DND-41 (cell line): ENCODE data around the gene ANO2.

ENCODE experiments used
- ATAC-seq: fragments of 200-7000 bp; cut with Tn5 transposase; 3 replicates; pipeline ENCODE4 v1.9.1; 2021; ENCODE audit warnings: low read depth; ENCODE audit not compliant: insufficient read depth
- DNase-seq: peaks from one replicate; pipeline ENCODE4 v3.0.0-alpha.2; 2020
- H2AFZ ChIP-seq: 2 replicates; pipeline ENCODE4 v1.6.0; 2012; ENCODE audit warnings: low read depth, low read length
- H3K27ac ChIP-seq: 2 replicates; pipeline ENCODE4 v1.5.1; 2012; ENCODE audit warnings: low read length, inconsistent platforms
- H3K27me3 ChIP-seq: fragments of 200-600 bp; sonication (generic); 2 replicates; pipeline ENCODE4 v1.6.0; 2012; ENCODE audit warnings: low read length, mild to moderate bottlenecking, inconsistent platforms; ENCODE audit not compliant: insufficient read depth, poor library complexity
- H3K36me3 ChIP-seq: 2 replicates; pipeline ENCODE4 v1.5.1; 2012; ENCODE audit warnings: low read length, inconsistent platforms; ENCODE audit not compliant: insufficient read depth
- H3K4me1 ChIP-seq: 2 replicates; pipeline ENCODE4 v1.5.1; 2012; ENCODE audit warnings: mild to moderate bottlenecking, low read length; ENCODE audit not compliant: insufficient read depth
- H3K4me2 ChIP-seq: 2 replicates; pipeline ENCODE4 v1.6.0; 2012; ENCODE audit warnings: mild to moderate bottlenecking, moderate library complexity, low read length, inconsistent platforms; ENCODE audit not compliant: insufficient read depth
- H3K4me3 ChIP-seq, 2 experiments: fragments of 200-600 bp in 1 of 2; shearing (Covaris generic) in 1 of 2; 2 replicates each; pipeline ENCODE4 v1.5.1; 2012 to 2016; ENCODE audit warnings: inconsistent platforms in 2 of 2, low read length in 2 of 2, mild to moderate bottlenecking in 2 of 2, low read depth in 1 of 2, moderate library complexity in 1 of 2
- H3K79me2 ChIP-seq: 2 replicates; pipeline ENCODE4 v1.6.0; 2012; ENCODE audit warnings: low read length, inconsistent platforms; ENCODE audit not compliant: insufficient read depth
- H3K9ac ChIP-seq: 2 replicates; pipeline ENCODE4 v1.6.0; 2012; ENCODE audit warnings: low read depth, mild to moderate bottlenecking, inconsistent platforms, low read length, moderate library complexity
- H3K9me3 ChIP-seq: 2 replicates; pipeline ENCODE4 v1.5.1; 2012; ENCODE audit warnings: low read length, moderate library complexity, mild to moderate bottlenecking, inconsistent platforms; ENCODE audit not compliant: insufficient read depth, severe bottlenecking
- H4K20me1 ChIP-seq: 2 replicates; pipeline ENCODE4 v1.6.0; 2012; ENCODE audit warnings: low read length; ENCODE audit not compliant: insufficient read depth
- CTCF ChIP-seq: IDR thresholded peaks from 2 replicates; pipeline ENCODE4 v1.5.1; 2012; ENCODE audit warnings: borderline replicate concordance, low read length, moderate library complexity, mild to moderate bottlenecking; ENCODE audit not compliant: poor library complexity, severe bottlenecking; ENCODE audit errors: extremely low read depth
- EZH2 ChIP-seq: IDR thresholded peaks from 3 replicates; pipeline ENCODE4 v1.6.1; 2012; ENCODE audit warnings: borderline replicate concordance, low read depth, mild to moderate bottlenecking, moderate library complexity, low read length, inconsistent platforms; ENCODE audit not compliant: severe bottlenecking

The ANO2 gene

DNA sequence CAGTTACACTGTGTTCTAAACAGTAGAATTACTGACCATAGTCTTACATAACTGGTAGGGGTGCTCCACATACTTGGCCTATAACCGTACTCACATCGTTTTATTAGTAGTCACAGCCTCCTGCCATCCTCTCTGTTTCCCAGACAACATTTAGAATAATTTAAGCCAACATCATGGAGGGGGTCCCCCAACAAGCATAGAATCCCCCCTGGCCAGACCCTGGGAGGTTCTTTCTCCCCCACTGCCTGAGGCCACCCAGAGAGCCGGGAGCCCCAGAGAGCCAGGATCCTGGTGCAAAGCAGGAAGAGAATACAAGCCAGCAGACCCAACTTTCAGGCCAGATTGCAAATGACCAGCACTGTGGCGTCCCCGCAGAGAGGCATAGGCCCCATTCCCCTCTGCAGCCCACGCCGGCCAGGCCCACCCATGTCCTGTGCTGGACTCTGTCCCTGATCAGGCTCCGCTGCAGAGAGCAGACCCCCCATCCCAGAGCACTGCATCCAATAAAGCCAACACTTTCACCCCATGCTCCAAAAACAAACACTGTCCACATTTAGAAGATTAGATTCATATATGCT, 317.9 kb downstream of the ANO2 start:
- TF ChIP-seq EZH2 (no peak), CTCF (no peak)
- ATAC-seq (no peak), DNase-seq (no peak)
- no peak overlapping the region for H2AFZ ChIP-seq
- no peak overlapping the region for H3K4me2 ChIP-seq
- no peak overlapping the region for H3K4me3 ChIP-seq
- no peaks in the 10 kb centered on the region for H3K4me1 ChIP-seq
- no peaks in the 10 kb centered on the region for H3K79me2 ChIP-seq
- peaks cover 6% of the 10 kb centered on the region for H3K27me3 ChIP-seq
- H3K9ac ChIP-seq = no peak overlapping the region
- no peak overlapping the region for H3K27ac ChIP-seq
- H4K20me1 ChIP-seq = peaks cover 5% of the 10 kb centered on the region; the same call in 1 of the 2 replicates
- no peaks in the 10 kb centered on the region for H3K9me3 ChIP-seq
- no peaks in the 10 kb centered on the region for H3K36me3 ChIP-seq

DNA sequence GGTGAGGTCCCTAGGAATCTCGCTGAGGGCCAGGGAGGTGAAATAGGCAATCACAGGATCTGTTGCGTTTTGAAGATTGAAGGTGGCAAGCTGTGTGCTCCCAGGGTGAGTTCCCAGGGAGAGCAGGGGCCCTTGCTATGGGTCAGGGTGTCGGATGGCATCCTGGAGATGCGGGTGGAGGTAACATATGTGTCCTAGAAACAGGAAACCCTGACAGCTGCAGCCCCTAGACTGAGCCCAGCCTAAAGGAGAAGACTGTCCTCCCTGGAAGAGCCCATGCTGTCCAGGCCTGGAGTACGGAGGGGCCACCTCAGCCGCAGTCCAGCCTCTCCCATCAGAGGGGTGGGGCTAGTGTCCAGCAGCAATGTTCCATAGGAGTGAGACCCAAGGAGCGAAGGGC, 318.9 kb downstream of the ANO2 start:
- H3K9ac ChIP-seq = no peak overlapping the region
- no peaks in the 10 kb centered on the region for H3K36me3 ChIP-seq
- no peak overlapping the region for H3K4me3 ChIP-seq
- no peak overlapping the region for H2AFZ ChIP-seq
- H3K27ac ChIP-seq = no peak overlapping the region
- ATAC-seq = no peak
- TF ChIP-seq EZH2 (no peak), CTCF (no peak)
- H3K4me2 ChIP-seq = no peak overlapping the region
- no peak for DNase-seq
- H3K4me1 ChIP-seq = no peaks in the 10 kb centered on the region
- peaks cover 5% of the 10 kb centered on the region for H3K27me3 ChIP-seq
- no peaks in the 10 kb centered on the region for H3K79me2 ChIP-seq
- H4K20me1 ChIP-seq = peaks cover 1% of the 10 kb centered on the region; the same call in 1 of the 2 replicates
- H3K9me3 ChIP-seq = no peaks in the 10 kb centered on the region

DNA sequence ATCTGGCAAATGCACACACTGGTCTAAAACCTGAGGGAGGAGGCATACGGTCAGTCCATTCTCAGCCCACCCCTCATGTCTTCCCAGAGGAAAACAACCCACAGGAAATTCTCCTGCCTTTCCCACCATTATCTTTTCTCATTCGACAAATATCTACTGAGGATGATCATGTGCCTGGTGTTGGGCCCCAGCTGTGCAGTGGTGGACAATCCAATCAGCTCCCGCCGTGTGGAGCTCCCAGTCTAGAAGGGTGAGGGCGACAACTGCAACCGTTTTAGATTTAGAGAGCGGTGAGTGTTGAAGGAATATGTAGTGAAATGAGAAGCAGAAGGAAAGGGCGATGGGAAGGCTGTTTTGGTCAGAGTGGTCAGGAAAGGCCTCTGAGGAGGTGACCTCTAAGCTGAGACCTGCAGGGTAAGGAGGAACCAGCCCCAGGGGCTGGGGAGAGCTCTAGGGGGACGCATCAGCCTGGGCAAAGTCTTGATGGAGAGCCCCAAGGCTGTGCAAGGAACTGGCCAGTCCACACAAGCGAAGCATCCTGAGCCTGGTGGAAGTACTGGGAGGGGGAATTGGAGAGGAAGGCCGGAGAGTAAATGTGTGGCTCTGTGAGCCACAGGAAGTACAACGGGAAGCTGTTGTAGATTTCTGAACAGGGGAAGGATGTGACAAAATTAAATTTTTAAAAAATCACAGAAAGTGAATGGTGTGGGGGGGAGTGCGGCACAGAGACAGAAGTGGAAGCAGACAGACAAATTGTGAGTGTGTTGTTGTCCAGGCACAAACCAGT, 320.4 kb downstream of the ANO2 start:
- Histone ChIP-seq H3K4me1 (no peaks in the 10 kb centered on the region), H3K36me3 (no peaks in the 10 kb centered on the region), H2AFZ (no peak overlapping the region), H3K9ac (no peak overlapping the region), H3K9me3 (no peaks in the 10 kb centered on the region), H3K79me2 (no peaks in the 10 kb centered on the region), H3K4me3 (no peak overlapping the region), H3K27me3 (peaks cover 4% of the 10 kb centered on the region), H3K27ac (no peak overlapping the region), H4K20me1 (no peaks in the 10 kb centered on the region; the same call in 1 of the 2 replicates), H3K4me2 (no peak overlapping the region)
- ATAC-seq (no peak), DNase-seq (no peak)
- TF ChIP-seq EZH2 (no peak), CTCF (no peak)
